Ovary (tissue), 3 donors: ENCODE data around the gene NRXN3.

ENCODE experiments used
- EP300 ChIP-seq: sonication (generic); formaldehyde crosslinking; IDR thresholded peaks from one replicate; pipeline ENCODE4 v1.6.1; 2017; ENCODE audit warnings: antibody characterized with exemption
- TF ChIP-seq, protein P1 (sequence below), 3 donors: fragments of 450-650 bp in 2 of 3; fragments of 200-600 bp in 1 of 3; IDR thresholded peaks; one replicate each; pipeline versions ENCODE4 v1.5.1 to v1.8.0; 2016 to 2022; ENCODE audit warnings: antibody characterized with exemption in 3 of 3, mild to moderate bottlenecking in 1 of 3
- donor health status: DM: no; HTN: no; CAD: no.

DNA sequence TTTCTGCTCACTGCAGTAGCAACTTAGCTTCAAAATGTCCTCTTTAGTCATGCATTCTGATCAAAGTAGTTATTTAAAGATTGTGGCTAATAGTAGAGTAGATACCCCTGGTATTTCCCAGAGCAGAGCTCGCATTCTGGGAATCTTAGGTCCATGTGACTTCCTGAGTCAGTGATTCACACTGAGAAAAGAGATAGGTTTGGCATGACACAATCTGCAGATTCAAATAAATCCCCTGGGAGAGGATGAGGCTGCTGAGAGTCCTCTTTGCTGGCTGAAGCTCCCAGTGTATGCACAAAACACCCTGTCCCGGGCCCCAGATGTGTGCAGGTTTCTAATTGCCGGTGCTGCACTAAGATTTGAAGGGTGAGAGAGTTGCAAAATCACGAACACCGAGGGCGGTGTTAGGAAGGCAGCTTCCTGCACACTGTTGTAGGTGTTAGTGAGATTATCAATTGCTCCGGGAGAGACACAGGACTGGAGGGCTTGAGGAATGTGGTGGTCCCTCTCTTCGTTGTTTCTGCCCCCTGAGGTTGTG lies 233.2 kb downstream of the NRXN3 start:
- TF ChIP-seq EP300, result no peak
- TF ChIP-seq, protein P1, sequence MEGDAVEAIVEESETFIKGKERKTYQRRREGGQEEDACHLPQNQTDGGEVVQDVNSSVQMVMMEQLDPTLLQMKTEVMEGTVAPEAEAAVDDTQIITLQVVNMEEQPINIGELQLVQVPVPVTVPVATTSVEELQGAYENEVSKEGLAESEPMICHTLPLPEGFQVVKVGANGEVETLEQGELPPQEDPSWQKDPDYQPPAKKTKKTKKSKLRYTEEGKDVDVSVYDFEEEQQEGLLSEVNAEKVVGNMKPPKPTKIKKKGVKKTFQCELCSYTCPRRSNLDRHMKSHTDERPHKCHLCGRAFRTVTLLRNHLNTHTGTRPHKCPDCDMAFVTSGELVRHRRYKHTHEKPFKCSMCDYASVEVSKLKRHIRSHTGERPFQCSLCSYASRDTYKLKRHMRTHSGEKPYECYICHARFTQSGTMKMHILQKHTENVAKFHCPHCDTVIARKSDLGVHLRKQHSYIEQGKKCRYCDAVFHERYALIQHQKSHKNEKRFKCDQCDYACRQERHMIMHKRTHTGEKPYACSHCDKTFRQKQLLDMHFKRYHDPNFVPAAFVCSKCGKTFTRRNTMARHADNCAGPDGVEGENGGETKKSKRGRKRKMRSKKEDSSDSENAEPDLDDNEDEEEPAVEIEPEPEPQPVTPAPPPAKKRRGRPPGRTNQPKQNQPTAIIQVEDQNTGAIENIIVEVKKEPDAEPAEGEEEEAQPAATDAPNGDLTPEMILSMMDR (IDR thresholded peaks at IDR 0.05), result no peak
